SK-N-SH treated with all-trans-retinoic acid at 6 μM for 48 hours (cell line): ENCODE results near the gene B3GALNT2.

Experiments
- ATAC-seq: fragments of 200-7000 bp; cut with Tn5 transposase; 3 replicates; pipeline ENCODE4 v1.9.1; 2020; ENCODE audit warnings: mild to moderate bottlenecking, moderate library complexity
- ARNTL ChIP-seq: fragments of 450-650 bp; formaldehyde crosslinking; IDR thresholded peaks from 2 replicates; pipeline ENCODE4 v1.5.0; 2020; ENCODE audit warnings: low read depth, mild to moderate bottlenecking, moderate library complexity, borderline replicate concordance
- BACH2 ChIP-seq: fragments of 250-450 bp; sonication (Bioruptor Pico); IDR thresholded peaks from 2 replicates; pipeline ENCODE4 v1.9.0; 2021; ENCODE audit warnings: mild to moderate bottlenecking, borderline replicate concordance
- CSDC2 ChIP-seq: fragments of 250-450 bp; sonication (Bioruptor Pico); IDR thresholded peaks from 2 replicates; pipeline ENCODE4 v1.5.0; 2020; ENCODE audit warnings: mild to moderate bottlenecking, moderate library complexity
- ESRRG ChIP-seq: fragments of 250-450 bp; sonication (Bioruptor Pico); IDR thresholded peaks from 2 replicates; pipeline ENCODE4 v1.6.1; 2021; ENCODE audit warnings: mild to moderate bottlenecking
- GLIS3 ChIP-seq: fragments of 250-450 bp; sonication (Bioruptor Pico); IDR thresholded peaks from 2 replicates; pipeline ENCODE4 v1.5.0; 2020; ENCODE audit warnings: mild to moderate bottlenecking, moderate library complexity
- ISL1 ChIP-seq: fragments of 250-450 bp; sonication (Bioruptor Pico); IDR thresholded peaks from 2 replicates; pipeline ENCODE4 v2.1.2; 2022; ENCODE audit warnings: mild to moderate bottlenecking, moderate library complexity
- OSR1 ChIP-seq: fragments of 250-450 bp; sonication (Bioruptor Pico); IDR thresholded peaks from 2 replicates; pipeline ENCODE4 v1.8.0; 2022; ENCODE audit warnings: moderate library complexity, mild to moderate bottlenecking, inconsistent platforms
- PPARA ChIP-seq: fragments of 250-450 bp; sonication (Bioruptor Pico); IDR thresholded peaks from 2 replicates; pipeline ENCODE4 v1.5.0; 2020; ENCODE audit warnings: mild to moderate bottlenecking, borderline replicate concordance
- RARB ChIP-seq: fragments of 250-450 bp; sonication (Bioruptor Pico); IDR thresholded peaks from 2 replicates; pipeline ENCODE4 v1.8.0; 2021; ENCODE audit warnings: mild to moderate bottlenecking, moderate library complexity
- SNAI2 ChIP-seq: fragments of 250-450 bp; sonication (Bioruptor Pico); IDR thresholded peaks from 2 replicates; pipeline ENCODE4 v1.5.0; 2020; ENCODE audit warnings: mild to moderate bottlenecking, moderate library complexity
- TCF4 ChIP-seq: fragments of 250-450 bp; sonication (Bioruptor Pico); IDR thresholded peaks from 2 replicates; pipeline ENCODE4 v1.8.0; 2021; ENCODE audit warnings: mild to moderate bottlenecking, moderate library complexity, borderline replicate concordance
- TOX ChIP-seq: fragments of 250-450 bp; sonication (Bioruptor Pico); IDR thresholded peaks from 2 replicates; pipeline ENCODE4 v1.8.0; 2021; ENCODE audit warnings: mild to moderate bottlenecking, moderate library complexity, borderline replicate concordance
- ZC3H10 ChIP-seq: fragments of 250-450 bp; sonication (Bioruptor Pico); IDR thresholded peaks from 2 replicates; pipeline ENCODE4 v1.5.1; 2021; ENCODE audit warnings: mild to moderate bottlenecking, moderate library complexity
- ZFP30 ChIP-seq: fragments of 450-650 bp; formaldehyde crosslinking; IDR thresholded peaks from 2 replicates; pipeline ENCODE4 v1.5.0; 2022; ENCODE audit warnings: mild to moderate bottlenecking, moderate library complexity
- ZNF565 ChIP-seq: fragments of 450-650 bp; formaldehyde crosslinking; conservative IDR thresholded peaks from 2 replicates; pipeline ENCODE4 v1.5.0; 2020; ENCODE audit warnings: low read depth, mild to moderate bottlenecking, moderate library complexity
- ZNF70 ChIP-seq: fragments of 450-650 bp; formaldehyde crosslinking; IDR thresholded peaks from 2 replicates; pipeline ENCODE4 v1.5.0; 2020; ENCODE audit warnings: mild to moderate bottlenecking, moderate library complexity
- ZNF8 ChIP-seq: fragments of 450-650 bp; formaldehyde crosslinking; IDR thresholded peaks from 2 replicates; pipeline ENCODE4 v1.5.0; 2020; ENCODE audit warnings: mild to moderate bottlenecking, moderate library complexity
- TF ChIP-seq, protein P1 (sequence below): fragments of 250-450 bp; sonication (Bioruptor Pico); IDR thresholded peaks from 2 replicates; pipeline ENCODE4 v1.8.0; 2020; ENCODE audit warnings: mild to moderate bottlenecking, moderate library complexity, borderline replicate concordance
- TF ChIP-seq, protein P2 (sequence below): fragments of 250-450 bp; sonication (Bioruptor Pico); IDR thresholded peaks from 2 replicates; pipeline ENCODE4 v1.5.0; 2020; ENCODE audit warnings: mild to moderate bottlenecking, moderate library complexity
- TF ChIP-seq, protein P3 (sequence below): fragments of 250-450 bp; sonication (Bioruptor Pico); IDR thresholded peaks from 2 replicates; pipeline ENCODE4 v1.5.1; 2020; ENCODE audit warnings: low read depth, mild to moderate bottlenecking, moderate library complexity
- TF ChIP-seq, protein P4 (sequence below): fragments of 250-450 bp; sonication (Bioruptor Pico); IDR thresholded peaks from 2 replicates; pipeline ENCODE4 v1.5.1; 2021; ENCODE audit warnings: mild to moderate bottlenecking, moderate library complexity
- TF ChIP-seq, protein P5 (sequence below): fragments of 250-450 bp; sonication (Bioruptor Pico); IDR thresholded peaks from 2 replicates; pipeline ENCODE4 v1.8.0; 2021; ENCODE audit warnings: low read depth, mild to moderate bottlenecking, moderate library complexity, borderline replicate concordance

The B3GALNT2 gene

DNA sequence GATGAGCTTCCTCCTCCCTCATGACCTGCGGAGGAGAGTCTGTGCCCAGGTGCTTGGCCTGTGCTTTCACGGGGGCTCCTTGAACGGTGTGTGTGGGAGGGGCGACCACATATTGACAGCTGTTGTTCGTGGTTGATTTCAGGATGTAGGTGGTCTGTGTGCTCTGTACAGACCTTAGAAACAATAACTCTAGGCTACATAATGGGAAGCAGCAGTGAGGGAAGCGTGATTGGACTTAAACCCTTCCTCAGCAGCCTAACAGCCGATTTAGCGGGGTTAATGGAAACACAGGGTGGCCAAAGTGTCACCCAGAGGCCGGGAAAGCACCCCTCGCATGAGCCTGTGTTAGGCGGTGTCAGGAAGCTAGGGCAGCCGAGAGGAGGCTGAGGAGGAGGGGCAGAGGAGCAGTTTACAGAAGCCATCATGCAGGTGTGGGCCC lies 81.0 kb downstream of the B3GALNT2 start:
- TF ChIP-seq SNAI2 (no peak), CSDC2 (CRISPR knock-in tag) (no peak), ARNTL (CRISPR knock-in tag) (no peak), ZNF70 (CRISPR knock-in tag) (no peak), ISL1 (no peak), ZFP30 (CRISPR knock-in tag) (no peak), ESRRG (no peak), GLIS3 (CRISPR knock-in tag) (no peak), RARB (CRISPR knock-in tag) (no peak), PPARA (CRISPR knock-in tag) (no peak), ZC3H10 (no peak)
- TF ChIP-seq, protein P1, sequence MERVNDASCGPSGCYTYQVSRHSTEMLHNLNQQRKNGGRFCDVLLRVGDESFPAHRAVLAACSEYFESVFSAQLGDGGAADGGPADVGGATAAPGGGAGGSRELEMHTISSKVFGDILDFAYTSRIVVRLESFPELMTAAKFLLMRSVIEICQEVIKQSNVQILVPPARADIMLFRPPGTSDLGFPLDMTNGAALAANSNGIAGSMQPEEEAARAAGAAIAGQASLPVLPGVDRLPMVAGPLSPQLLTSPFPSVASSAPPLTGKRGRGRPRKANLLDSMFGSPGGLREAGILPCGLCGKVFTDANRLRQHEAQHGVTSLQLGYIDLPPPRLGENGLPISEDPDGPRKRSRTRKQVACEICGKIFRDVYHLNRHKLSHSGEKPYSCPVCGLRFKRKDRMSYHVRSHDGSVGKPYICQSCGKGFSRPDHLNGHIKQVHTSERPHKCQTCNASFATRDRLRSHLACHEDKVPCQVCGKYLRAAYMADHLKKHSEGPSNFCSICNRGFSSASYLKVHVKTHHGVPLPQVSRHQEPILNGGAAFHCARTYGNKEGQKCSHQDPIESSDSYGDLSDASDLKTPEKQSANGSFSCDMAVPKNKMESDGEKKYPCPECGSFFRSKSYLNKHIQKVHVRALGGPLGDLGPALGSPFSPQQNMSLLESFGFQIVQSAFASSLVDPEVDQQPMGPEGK: no peak
- TF ChIP-seq, protein P2, sequence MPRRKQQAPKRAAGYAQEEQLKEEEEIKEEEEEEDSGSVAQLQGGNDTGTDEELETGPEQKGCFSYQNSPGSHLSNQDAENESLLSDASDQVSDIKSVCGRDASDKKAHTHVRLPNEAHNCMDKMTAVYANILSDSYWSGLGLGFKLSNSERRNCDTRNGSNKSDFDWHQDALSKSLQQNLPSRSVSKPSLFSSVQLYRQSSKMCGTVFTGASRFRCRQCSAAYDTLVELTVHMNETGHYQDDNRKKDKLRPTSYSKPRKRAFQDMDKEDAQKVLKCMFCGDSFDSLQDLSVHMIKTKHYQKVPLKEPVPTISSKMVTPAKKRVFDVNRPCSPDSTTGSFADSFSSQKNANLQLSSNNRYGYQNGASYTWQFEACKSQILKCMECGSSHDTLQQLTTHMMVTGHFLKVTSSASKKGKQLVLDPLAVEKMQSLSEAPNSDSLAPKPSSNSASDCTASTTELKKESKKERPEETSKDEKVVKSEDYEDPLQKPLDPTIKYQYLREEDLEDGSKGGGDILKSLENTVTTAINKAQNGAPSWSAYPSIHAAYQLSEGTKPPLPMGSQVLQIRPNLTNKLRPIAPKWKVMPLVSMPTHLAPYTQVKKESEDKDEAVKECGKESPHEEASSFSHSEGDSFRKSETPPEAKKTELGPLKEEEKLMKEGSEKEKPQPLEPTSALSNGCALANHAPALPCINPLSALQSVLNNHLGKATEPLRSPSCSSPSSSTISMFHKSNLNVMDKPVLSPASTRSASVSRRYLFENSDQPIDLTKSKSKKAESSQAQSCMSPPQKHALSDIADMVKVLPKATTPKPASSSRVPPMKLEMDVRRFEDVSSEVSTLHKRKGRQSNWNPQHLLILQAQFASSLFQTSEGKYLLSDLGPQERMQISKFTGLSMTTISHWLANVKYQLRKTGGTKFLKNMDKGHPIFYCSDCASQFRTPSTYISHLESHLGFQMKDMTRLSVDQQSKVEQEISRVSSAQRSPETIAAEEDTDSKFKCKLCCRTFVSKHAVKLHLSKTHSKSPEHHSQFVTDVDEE (CRISPR knock-in tag): no peak
- TF ChIP-seq, protein P3, sequence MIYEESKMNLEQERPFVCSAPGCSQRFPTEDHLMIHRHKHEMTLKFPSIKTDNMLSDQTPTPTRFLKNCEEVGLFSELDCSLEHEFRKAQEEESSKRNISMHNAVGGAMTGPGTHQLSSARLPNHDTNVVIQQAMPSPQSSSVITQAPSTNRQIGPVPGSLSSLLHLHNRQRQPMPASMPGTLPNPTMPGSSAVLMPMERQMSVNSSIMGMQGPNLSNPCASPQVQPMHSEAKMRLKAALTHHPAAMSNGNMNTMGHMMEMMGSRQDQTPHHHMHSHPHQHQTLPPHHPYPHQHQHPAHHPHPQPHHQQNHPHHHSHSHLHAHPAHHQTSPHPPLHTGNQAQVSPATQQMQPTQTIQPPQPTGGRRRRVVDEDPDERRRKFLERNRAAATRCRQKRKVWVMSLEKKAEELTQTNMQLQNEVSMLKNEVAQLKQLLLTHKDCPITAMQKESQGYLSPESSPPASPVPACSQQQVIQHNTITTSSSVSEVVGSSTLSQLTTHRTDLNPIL: no peak
- TF ChIP-seq, all 23 proteins: peak for 0

DNA sequence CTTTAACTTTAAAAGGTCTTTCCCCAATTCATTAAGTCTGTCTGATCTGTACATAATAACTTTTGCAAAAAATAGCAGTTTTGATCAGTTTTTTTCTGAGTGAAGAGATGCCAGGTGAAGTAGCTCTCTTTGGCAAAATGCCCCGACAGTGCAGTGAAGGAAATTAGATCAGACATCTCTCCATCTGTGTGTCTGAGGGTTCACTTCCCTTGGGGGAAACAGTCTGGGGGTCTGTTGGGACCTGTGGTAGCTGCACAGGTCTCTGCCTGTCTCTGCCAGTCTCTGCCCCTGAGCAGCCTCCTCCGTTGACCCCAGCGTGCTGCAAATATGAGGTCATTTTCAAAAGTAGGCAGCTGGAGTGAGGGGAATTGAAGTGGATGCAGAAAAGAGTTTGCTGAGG lies 82.5 kb downstream of the B3GALNT2 start:
- ATAC-seq: no peak; the same call in 2 of the 3 replicates
- TF ChIP-seq OSR1 (CRISPR knock-in tag) (no peak), RARB (CRISPR knock-in tag) (no peak), ESRRG (no peak), ZFP30 (CRISPR knock-in tag) (no peak), ZNF70 (CRISPR knock-in tag) (no peak), ZC3H10 (no peak), ARNTL (CRISPR knock-in tag) (no peak), TOX (CRISPR knock-in tag) (no peak), ZNF565 (CRISPR knock-in tag) (no peak), ISL1 (no peak), ZNF8 (CRISPR knock-in tag) (no peak), TCF4 (CRISPR knock-in tag) (no peak), BACH2 (CRISPR knock-in tag) (no peak), GLIS3 (CRISPR knock-in tag) (no peak), PPARA (CRISPR knock-in tag) (no peak)
- TF ChIP-seq, protein P3: no peak
- TF ChIP-seq, protein P1: no peak
- TF ChIP-seq, protein P4, sequence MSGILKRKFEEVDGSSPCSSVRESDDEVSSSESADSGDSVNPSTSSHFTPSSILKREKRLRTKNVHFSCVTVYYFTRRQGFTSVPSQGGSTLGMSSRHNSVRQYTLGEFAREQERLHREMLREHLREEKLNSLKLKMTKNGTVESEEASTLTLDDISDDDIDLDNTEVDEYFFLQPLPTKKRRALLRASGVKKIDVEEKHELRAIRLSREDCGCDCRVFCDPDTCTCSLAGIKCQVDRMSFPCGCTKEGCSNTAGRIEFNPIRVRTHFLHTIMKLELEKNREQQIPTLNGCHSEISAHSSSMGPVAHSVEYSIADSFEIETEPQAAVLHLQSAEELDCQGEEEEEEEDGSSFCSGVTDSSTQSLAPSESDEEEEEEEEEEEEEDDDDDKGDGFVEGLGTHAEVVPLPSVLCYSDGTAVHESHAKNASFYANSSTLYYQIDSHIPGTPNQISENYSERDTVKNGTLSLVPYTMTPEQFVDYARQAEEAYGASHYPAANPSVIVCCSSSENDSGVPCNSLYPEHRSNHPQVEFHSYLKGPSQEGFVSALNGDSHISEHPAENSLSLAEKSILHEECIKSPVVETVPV: no peak
- TF ChIP-seq, protein P5, sequence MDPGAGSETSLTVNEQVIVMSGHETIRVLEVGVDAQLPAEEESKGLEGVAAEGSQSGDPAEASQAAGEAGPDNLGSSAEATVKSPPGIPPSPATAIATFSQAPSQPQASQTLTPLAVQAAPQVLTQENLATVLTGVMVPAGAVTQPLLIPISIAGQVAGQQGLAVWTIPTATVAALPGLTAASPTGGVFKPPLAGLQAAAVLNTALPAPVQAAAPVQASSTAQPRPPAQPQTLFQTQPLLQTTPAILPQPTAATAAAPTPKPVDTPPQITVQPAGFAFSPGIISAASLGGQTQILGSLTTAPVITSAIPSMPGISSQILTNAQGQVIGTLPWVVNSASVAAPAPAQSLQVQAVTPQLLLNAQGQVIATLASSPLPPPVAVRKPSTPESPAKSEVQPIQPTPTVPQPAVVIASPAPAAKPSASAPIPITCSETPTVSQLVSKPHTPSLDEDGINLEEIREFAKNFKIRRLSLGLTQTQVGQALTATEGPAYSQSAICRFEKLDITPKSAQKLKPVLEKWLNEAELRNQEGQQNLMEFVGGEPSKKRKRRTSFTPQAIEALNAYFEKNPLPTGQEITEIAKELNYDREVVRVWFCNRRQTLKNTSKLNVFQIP (CRISPR knock-in tag): no peak
- TF ChIP-seq, protein P2 (CRISPR knock-in tag): no peak

More for the DNA sequence above, 81.0 kb downstream of the B3GALNT2 start:
- no peak for ATAC-seq
